HG03039 (cell line): ENCODE measurements around the gene ADARB1.

ENCODE experiments used
- ATAC-seq: cut with Tn5 transposase; IDR thresholded peaks from one replicate; pipeline ENCODE4 v1.9.1; 2021; ENCODE audit warnings: mild to moderate bottlenecking, moderate library complexity; ENCODE audit not compliant: unreplicated experiment

ADARB1 gene

DNA sequence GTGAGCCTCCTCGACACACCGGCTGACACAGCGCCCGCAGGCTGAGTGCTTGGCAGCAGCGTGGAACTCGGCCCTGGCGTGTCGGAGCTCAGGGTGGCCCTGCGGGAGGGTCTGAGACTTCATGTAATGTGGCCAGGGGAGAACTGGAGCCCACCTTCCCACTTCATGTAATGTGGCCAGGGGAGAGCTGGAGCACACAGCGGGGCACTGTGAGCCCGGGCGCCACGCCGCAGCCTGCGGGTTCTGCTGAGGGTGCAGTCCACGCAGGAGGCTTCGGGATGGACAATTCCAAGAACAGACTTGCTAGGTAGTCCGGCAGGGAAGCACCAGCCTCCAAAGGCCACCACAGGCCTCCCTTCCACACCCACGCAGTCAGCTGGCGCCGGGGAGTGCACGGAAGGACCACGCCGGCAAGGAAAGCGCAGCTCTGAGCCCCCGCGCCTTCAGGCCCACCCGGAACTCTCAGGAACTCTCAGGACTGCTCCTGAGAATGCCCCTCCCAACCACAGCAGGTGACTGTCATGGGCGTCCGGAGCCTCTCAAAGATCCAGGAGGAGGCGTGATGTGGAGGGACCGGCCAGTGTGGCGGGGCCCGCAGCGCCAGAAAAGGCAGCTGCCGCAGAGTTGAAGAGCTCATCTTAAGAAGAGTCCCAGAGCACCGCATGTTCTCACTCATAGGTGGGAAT lies 19.3 kb upstream of the ADARB1 start:
- ATAC-seq = no peak

DNA sequence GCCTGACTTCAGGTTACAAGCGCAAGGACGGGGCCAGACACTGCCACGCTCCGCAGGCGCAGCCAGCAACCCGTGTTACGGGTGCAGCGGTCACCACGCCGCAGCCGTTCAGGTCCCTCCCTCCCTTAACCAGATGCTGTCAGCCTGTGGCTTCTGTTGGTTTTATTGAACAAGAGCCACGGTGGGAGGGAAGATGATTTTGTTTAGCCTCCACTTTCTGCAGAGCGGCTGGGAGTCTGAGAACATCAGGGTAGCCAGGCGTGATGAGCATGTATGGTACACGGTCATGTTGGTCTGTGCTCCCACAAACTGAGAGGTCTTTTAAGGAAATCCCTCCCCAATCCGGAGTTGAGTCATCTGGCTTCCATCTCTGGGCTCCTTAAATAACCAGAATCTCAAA lies 18.5 kb upstream of the ADARB1 start:
- no peak for ATAC-seq

DNA sequence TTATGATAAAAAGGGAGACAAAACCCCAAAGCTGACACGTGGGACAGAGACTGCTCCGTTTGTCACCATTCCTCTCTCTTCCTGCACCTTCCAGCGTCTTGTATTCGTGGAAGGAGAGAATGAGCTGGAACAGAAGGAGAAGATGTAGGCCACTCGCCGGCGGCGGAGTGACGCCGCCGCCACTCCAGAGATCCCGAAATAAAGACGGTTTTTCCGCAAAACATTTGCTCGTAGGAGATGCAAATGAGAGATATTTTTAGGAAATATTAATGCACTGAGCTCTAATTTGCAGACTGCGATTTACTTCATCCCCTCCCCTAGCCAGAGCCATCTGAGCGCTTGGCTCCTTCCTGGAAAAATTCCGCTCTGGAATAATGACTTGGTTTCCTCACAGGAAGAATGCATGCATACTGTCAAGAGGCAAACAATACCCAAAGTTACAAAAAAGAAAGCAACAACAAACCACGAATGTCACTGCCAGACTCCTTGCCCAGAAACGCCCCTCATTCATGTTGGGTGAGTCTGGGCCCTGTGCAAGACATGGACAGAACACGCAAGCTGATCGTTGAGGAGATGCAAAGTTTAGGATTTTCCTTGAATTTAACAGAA lies 18.0 kb upstream of the ADARB1 start:
- ATAC-seq = no peak

DNA sequence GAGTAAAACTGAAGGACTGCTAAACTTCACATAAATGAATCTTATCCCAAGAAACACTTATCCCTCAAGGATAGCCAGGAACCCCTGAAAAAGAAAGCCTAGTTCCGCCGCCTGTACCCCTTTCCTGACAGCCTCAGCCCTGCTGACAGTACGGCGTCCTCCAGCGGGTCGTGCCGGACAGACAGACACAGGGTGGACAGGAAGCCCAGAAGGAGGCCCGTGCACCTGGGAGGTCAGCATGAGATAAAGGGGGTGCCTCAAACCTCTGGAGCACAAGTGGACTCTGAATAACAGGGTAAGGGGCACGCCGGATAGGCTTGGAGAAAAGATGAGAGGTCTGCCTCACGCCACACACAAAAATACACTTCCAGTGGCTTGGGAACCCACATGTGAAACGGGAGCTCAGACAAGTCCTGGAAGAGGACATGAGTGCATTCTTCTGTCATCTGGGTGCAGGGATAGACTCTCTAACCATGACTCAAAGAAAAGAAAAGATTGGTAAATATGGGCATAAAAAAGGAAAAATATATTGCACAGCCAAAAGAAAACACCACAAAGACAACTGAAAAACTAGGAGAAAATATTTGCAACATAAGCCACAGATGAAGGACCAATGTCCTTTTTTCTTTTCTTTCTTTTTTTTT lies 17.3 kb upstream of the ADARB1 start:
- ATAC-seq = no peak

DNA sequence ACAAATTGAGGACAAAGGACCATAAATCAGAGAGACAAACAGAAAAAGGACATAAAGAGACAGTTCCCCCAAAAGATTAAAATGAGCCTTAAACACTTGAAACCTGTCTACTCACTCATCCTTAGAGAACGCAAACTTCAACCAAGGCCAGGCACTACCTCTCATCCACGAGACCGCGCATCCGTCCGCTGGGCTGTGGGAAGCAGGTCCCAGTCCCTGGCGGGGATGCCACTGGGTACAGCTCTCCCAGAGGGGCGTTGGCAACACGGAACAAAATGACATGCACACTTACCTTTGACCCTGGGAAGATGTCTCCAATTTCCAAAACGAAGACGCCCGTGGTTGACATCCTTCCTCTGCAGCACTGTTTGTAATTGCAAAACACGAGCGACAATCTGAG lies 16.5 kb upstream of the ADARB1 start:
- no peak for ATAC-seq

DNA sequence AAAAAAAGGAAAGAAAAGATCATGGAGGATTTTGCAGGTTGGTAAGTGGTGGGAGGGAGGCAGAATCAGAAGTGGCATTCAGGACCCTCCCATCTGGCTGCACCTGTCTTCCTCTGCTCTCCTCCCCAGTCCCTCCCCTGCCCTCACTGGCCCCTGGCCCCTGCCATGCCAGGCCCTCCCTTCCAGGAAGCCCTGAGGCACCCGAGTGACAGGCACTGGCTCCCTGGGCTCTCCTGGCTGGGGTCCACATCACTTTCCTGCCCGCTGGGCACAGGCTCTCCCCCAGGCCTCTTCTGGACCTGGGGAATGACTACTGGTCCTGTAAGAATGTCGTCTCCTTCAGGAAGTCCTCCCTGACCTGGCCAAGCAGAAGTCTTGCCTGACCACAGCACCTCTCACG lies 15.3 kb upstream of the ADARB1 start:
- no peak for ATAC-seq

DNA sequence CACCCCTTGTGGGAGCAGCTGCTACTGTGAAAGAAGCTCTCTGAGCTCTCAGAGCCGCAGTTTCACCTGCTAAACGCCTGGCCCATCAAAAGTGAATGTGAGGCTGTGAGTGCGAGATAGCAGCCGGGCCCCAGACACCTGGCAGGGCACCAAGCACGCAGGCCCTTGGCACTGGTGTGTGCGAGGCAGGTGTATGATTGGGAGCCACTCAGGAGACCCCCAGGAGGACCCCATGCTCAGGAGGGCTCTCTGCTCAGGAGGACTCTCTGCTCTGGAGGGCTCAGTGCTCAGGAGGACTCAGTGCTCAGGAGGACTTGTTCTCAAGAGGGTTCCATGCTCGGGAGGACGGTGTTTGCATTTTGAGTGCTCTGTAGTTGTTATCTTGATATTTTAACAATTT lies 14.3 kb upstream of the ADARB1 start:
- no peak for ATAC-seq

DNA sequence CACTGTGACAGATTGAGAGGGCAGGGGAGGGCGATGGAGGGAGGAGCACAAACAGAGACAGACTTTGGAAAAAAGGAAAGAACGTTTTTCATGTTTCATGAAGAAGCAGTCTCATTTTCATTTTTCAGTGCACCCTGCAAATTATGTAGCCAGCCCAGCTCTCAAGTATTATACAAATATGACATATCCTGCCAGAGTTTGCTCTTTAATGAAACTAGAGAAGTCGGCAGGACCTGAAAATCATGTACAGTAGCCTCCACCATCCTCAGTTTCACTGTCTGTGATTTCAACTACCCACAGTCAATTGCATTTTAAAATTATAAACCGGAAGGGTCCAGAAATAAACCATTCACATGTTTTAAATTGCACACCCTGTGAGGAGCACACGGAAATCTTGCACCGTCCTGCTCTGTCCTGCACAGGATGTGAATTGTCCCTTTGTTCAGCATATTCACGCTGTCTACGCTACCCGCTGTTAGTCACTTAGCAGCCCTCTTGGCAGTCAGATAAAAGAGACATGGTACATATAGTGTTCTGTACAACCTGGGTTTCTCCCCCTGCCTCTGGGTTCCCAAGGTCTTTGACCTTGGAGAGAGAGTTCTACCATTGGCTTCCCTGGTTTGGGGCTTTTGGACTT lies 13.6 kb upstream of the ADARB1 start:
- ATAC-seq = no peak

DNA sequence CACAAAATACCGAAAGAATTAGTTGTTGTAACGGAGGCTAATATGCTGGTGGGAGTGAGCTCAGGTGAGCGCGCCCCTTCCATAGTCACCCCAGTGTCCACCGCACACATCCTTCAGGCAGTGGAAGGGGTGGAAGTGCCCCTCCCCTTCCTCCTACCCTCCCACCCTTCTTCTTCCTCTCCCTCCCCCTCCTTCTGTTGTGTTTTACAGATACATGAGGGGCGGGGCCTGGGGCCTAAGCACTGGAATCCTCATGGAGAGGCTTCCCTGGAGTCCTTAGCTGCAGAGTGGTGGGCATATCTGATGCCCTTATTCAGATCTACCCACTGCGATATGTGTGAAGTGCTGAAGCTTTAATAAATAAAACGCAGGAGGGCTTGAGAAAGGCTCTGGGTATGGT lies 10.3 kb upstream of the ADARB1 start:
- no peak for ATAC-seq

DNA sequence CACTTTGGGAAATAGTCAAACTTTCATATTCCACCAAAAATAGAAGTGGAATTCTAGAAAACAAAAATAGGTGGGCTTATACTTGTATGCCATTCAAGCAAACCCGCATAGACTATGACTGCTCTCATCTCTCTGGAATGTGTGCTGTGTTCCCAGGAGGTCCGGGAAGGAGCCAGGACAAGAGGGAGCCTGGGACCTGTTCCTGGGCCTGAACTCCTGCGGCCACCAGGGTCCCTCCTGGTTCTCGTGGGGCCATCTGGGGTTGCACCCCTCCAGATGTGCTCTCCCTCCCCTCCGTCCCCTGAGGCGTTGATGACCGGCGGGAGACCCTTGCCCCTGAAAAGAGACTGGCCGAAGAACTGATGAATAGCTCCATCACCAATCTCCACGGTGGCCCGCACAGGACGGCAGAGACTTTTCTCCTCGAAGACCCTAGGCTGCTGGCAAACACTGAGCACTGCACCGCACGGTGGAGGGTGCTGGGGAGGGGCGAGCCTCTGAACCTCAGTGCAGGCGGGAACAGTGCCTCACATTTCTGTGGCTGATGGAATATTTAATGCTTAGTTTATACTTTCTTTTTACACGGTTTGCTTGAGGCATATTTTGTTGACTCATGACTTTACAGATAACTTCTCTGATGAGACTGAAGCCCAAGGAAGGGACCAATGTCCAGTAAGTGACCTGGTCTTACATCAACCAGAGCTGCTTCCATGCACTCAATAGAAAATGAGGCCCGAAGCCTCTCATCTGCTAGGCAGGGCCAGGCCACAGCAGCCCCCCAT lies 9.6 kb upstream of the ADARB1 start:
- ATAC-seq = no peak

DNA sequence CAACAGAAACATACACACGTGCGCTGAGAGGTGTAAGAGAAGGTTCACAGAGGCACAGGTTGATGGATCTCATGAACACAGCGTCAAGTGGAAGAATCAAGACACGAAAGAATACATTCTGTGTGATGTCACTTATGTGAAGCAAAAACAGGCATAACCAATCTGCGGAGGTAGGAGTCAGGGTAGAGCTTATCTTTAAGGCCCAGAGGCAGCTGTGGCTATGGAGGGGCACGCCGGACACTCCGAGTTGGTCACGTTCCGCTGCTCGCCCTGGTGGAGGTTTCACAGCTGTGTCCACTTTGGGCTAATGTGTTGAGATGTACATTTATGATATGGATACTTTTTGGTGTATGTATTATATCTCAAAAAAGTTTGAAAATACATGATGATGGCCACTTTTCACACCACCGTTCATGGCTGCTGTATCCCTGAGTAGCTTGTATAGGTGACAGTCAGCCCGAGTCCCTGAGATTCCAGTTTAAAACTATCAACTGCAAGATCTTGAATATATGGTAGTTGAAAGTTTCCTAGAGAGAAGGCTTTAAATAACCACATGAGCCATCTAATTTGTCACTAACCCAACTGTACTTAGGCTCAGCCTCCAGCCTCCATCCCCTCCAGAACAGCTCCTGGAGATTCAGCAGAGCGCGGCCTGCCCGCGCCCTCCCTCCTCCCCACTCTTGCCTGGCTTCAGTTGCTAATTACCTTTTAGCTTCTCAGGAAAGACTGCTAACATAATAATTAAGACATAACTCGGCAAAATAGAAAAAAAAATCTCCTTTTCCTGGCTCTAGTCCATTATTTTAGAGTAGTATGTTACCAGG lies 6.7 kb upstream of the ADARB1 start:
- ATAC-seq = no peak

DNA sequence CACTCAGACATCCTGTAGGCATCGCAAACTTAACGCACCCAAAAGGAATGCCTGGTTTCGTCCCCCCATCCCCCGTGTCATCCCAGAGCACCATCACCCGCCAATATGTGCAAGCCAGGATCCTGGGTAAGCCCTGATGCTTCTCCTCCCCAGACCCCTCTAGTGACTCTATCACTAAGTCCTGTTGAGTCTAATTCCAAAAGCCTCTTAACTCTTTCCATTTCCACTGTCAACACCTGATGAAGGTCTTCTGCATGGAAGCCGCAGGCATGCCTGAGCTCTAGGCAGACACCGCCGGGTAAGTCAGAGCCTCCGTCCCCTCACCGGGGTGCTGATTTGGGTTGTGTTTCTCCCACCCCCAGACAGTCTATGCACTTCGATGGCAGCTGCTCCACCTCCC lies 5.3 kb upstream of the ADARB1 start:
- ATAC-seq = no peak

DNA sequence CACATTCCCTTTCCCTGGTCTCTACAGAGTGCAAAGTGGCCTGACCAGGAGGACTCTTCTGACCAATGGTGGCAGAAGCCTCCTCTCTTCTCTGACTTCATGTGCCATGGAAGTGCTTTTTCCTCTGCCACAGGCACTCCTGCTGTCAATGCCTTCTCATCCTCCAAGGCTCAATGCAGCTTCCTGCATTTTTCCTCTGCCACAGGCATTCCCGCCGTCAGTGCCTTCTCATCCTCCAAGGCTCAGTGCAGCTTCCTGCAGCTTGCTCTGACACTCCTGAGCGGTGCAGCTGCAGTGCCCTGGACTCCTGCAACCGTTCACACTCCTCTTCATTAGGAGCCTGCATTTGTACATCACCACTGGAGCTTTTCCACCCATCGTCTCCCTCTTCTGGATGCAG lies 4.7 kb upstream of the ADARB1 start:
- ATAC-seq = no peak

DNA sequence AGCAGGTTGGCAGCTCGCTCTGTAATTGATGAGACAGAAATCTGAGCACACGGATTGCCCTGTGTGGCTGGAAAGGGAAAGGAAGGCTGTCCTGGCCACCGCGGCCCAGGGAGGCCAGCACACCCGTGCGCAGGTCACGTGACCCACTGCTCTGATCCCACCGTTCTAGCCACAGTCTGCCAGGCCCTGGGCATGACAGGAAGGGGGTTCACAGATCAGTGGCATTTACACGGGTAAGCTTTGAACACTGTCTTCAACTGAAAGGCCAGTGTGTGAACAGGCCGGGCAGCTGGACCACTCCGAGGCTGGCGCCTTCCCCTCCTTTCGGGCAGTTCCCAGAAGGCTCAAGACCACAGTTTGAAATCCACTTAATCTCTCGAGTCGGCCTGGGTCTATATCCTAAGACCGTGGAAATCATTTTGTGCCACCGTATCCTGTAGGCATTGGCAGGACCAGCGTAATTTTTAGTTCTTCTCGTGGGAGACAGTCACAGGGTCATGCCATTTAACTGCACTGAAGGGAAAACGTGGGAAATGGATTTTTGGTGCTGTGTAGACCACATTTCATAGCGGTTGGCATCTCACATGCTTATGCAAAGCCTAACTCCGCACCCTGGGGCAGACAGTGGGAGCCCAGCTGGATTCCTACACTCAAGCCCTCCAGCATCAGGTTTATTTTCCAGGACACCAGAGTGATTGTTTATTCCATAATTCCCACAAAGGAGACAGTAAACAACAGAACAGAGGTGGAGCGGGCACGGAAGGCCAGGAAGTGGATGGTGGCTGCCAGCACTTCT lies 3.1 kb upstream of the ADARB1 start:
- no peak for ATAC-seq

DNA sequence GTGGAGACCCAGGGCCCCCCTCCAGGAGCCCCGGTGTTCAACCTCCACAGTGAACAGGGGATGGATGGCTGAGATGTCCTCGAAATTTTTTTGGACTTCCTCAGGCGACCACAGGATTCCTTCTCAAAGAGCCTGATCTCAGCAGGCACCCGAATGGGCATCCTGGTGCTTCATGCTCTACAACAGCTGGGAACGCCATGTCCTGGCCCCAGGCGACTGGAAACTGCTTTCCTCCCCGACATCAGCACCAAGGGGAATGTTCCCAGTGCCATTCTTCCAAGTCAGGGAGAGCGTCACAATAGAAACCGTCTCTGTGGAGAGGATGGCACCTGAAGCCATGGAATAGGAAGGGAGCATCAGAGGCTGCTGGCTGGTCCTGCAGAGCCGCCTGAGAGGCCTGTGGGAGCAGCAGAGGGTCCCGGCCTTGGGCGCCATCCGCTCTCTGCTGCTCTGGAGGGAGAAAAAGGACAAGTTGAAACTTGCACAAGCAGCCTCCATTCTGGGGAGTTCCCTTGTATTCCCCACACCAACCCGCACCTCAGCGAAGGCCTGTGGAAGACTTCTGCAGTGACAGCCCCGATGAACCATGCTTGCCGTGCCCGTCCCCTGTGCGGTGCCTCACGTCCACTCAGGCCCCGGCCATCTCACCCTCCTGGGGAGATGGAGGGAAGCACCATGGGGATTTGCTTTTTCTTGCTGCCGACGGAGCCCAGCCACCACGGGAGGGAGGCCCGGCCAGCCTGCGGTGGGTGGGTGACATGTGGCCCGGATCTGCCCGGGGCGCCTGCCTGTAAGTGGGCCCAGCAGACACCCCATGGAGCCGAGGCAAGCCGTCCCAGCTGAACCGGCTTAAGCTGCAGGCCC lies 2.3 kb upstream of the ADARB1 start:
- ATAC-seq = no peak

DNA sequence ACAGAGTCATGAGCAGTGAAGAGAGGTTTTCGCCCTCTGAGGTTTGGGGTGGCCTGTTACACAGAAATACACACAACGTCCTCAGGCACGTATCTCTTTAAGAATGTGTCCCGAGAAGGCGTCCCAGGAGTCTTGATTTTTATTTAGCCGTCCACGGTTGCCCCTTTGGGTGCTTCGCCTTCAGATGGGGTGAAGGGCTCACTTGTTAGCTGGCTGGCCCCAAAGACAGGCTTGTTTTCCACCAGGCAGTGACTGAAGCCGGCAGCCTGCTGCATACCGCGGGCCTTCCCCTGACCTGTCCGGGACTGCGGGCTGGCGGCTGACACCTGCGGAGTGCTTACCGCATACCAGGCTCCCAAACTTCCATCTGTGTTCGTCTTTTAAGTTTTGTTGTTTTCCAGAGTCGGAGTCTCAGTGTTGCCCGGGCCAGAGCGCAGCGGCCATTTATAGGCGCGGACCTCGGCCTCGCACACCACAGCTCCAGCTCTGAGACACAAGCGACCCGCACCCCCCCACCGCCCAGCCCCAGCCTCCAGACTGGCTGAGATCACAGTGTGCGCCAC lies 1.6 kb upstream of the ADARB1 start:
- ATAC-seq = no peak

DNA sequence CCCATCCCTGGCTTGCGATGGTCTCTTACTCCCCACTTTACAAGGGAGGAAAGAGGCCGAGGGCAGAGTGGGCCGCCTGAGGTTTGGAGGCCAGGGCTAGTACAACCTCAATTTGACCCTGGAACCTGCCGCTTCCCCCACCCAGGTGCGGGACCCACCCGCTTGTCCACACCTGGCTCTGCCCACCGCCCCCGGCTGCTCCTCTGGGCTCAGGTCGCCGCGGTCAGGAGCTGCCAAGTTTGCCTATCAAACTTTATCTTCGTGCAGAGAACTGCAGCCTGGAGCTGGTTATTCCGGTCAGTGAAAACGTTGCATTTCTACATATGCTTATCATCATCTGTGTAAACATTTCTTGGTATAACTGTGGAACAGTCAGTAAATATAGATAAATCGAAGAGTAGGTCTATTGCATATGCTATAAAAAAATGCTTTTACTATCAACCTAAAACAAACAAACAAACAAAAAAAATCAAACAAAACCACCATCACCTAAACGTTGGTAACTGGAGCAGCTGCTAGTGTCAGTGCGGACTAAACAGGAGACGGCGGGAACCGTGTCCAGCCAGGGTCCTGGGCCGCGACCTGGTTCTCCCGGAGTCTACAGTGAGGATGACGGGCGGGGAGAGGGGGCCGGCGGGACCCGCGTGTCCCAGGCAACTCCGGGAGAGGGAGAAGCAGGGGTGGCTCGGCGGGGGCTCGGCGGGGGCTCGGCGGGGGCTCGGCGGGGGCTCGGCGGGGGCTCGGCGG lies 906 bp upstream of the ADARB1 start:
- no peak for ATAC-seq
